GM18499 (cell line): ENCODE measurements around the gene NDUFS8.

ENCODE experiments used
- ATAC-seq: cut with Tn5 transposase; IDR thresholded peaks from one replicate; pipeline ENCODE4 v1.9.1; 2021; ENCODE audit warnings: moderate number of reproducible peaks; ENCODE audit not compliant: insufficient read depth, unreplicated experiment

Gene NDUFS8

GRCh38 chr11:68002938-68003845 lies 27.3 kb upstream of the NDUFS8 start:
- ATAC-seq = no peak

GRCh38 chr11:68003846-68004550 lies 26.5 kb upstream of the NDUFS8 start, which contains the start of gene UNC93B1:
Gene UNC93B1, minus strand, starts transcription at chr11:68004097. Its CDS starts 54 bp downstream, at chr11:68004043.
- ATAC-seq = no peak

GRCh38 chr11:68004551-68005335 lies 25.7 kb upstream of the NDUFS8 start:
- ATAC-seq = no peak

- ATAC-seq = no peak
Observed at GRCh38 chr11:68006606-68007166, 23.8 kb upstream of the NDUFS8 start.

- ATAC-seq = no peak
Observed at GRCh38 chr11:68007498-68008380, 22.7 kb upstream of the NDUFS8 start.

DNA sequence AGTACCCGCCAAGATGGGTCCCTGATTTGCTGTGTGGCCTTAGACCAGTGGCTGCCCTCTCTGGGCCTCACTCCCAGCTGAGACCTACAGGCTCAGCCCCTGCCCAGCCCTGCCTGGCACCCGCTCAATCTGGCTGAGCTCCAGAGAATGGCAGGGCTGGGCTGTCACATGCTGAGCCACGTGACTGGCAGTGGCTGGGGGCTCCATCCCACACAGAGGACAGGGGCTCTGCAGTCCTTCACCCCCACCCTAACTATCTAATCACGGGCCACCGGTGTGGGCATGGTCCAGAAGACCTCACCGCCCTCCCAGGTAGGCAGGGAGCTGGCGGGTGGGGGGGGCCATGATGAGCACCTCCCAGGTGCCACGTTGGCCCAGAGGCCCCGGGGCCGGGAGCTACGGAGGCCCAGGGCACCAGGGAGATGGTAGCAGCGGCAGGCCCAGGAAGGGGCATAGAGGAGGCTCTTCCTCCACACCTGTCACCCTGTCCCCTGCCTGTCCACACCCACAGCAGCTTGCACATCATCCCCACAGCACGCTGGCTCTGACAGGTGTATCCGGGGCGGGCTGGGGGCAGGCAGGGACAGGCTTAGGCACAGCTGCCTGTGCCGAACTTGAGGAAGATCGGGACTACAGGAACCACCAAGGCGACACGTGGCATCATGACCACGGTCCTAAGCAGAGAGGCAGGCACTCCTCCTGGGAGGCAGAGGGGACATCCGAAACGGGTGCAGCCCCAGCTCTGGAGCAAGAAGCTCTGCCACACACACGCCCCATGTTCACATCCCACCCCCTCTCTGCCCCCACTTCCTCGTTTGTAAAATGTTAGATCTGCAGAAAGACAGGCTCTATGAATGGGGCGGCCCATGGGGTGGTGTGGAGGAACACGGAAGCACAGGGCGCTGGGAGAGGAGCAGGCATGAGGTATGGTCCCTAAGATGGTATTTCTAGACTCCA lies 21.8 kb upstream of the NDUFS8 start:
- ATAC-seq = no peak

- no peak for ATAC-seq
Observed at GRCh38 chr11:68009391-68010089, 20.9 kb upstream of the NDUFS8 start.

DNA sequence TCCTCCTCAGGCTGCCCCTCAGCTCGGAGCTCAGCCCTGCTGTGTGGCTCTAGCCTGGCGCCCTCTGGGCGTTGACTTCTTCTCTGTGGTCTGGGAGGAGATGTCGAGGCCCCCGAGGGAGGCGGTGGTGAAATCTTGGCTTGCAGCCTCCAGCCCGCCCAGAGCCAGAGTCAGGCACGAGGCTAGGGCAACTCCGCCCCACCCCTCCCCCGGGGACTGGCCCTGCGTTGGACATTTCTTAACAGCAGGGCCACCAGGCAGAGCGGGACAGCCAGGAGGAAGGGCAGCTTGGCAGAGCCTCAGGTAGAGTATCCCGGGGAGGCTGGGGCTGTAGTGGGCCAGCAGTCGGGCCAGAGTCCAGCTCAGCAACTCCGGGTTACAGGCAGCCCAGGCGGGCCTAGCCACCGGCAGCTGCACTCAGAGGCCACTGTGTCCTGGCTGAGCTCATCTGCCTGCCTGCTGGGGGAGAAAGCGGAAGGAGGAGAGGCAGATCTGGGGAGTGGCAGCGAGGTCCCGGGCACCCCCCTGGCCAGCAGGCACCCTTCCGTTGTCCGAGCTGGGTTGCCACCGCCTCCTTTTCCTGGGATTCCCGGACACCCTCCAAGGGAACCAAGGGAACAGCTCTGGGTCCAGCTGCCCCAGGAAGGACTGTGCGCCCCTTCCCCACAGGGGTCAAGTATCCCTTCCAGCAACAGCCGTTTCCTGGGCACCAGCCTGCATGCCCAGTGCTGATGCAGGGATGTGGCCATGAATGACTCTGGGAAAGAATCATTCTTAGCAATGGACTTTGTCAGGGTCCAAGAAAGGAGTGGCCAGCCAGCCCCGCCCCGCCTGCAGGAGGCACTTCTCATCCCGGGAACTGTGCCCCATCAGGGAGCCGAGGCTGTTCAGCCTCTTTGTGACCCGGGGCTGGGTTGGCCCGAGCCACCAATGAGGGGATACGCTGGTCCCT lies 20.1 kb upstream of the NDUFS8 start, which contains the start of gene ALDH3B1:
ALDH3B1 (plus strand) TSS at position 238 of the 952 bp plus-strand sequence. CDS start 4,971 bp downstream, outside the sequence.
- ATAC-seq = no peak

DNA sequence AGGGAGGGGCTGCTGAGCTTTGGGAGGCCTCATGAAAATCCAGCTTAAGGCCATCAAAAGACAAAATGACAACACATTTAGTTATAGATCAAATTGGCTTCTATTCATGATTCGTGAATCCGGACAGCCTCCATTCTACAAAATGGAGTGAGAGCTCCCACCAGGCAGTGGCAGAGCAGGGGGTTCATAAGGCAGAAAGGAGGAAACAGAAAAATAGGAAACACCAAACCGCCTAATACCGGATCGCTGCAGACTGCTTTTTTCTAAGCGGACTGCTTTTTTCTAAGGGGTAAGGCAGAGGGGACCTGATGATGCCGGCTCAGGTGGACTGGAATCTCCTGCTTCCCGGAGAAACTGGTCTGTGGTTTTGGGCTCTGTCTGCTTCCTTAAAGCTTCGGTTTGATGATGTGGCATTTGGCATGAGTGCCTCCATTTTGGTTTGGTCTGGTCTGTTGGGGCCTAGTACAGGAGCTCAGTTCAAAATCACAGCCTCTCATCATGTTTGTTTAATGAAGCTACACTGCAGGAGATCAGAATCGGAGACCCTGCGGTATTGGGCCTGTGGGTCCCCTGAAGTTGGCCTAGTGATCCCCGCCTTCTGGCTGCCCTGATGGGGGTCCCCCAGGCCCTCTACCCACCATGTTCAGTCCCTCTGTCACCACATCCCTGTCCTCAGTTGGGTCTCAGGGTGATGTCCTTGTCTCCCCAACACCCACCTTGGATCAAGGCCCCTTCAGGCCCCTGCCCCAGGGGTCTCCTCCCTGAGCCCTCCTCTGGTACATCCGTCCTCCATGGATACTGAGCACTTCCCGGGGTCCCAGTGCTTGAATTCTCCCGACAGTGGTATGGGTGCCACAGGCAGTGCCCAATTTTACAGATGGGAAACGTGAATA lies 19.2 kb upstream of the NDUFS8 start:
- ATAC-seq = no peak

DNA sequence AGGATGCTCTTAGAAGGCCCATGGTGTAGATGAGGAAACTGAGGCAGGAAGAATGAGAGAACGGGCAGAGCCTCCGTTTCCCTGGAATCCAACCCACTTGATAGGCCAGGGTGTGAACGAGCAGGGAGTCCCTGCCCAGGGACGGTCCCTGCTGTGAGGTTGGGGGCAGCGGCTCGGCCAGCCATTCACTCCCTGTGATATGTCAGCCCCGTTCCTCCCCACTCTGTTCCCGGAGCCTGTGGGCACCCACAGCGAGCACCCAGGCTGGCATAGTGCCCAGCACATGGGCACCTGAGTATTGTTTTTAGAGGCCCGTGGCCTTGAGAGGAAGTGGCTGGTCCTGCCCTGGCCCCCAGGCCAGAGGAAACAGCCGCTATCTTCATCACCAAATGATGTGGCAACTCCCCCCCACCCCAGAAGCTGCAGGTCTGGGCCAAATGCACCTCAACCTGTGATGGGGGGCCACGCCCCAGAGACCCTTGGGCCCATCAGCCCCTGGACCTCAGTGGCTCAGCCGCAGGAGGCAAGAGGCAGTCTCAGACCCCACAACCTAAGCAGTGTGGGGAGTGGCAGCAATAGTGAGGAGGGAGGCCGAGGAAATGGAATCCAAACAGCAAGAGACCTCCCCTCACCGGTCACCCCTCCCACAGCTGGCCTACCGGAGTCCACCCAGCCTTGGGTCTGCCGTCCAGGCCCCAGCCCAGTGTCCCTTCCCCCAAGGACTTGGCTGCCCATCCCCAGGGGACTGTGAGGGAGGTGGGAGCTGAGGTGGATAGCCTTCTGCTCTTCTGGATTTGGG lies 18.2 kb upstream of the NDUFS8 start:
- no peak for ATAC-seq

GRCh38 chr11:68012843-68013610 lies 17.5 kb upstream of the NDUFS8 start:
- no peak for ATAC-seq

DNA sequence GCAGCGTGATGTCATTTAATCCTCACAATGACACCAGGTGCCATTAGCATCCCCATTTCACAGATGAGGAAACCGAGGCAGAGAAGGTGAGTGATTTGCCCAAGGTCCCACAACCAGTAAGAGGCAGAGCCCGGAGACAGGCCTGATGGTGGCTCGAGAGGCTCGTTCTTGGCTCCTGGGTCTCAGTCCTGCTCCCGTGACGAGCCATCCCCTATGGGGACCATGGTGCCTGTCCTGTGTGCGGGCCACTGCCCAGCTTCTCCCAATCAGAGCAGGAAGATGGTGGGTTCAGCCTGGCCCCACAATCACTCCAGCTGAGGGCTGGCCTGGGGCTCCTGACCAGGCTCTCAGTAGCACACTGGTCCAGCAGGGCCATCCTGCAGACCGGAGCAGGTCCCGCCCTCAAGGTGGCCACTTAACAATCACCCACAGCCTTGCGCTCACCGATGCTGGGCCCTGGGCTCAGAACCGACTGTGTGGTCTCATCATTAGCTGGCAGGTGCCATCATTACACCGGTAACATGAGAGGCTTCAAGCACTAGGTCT lies 16.8 kb upstream of the NDUFS8 start:
- no peak for ATAC-seq

DNA sequence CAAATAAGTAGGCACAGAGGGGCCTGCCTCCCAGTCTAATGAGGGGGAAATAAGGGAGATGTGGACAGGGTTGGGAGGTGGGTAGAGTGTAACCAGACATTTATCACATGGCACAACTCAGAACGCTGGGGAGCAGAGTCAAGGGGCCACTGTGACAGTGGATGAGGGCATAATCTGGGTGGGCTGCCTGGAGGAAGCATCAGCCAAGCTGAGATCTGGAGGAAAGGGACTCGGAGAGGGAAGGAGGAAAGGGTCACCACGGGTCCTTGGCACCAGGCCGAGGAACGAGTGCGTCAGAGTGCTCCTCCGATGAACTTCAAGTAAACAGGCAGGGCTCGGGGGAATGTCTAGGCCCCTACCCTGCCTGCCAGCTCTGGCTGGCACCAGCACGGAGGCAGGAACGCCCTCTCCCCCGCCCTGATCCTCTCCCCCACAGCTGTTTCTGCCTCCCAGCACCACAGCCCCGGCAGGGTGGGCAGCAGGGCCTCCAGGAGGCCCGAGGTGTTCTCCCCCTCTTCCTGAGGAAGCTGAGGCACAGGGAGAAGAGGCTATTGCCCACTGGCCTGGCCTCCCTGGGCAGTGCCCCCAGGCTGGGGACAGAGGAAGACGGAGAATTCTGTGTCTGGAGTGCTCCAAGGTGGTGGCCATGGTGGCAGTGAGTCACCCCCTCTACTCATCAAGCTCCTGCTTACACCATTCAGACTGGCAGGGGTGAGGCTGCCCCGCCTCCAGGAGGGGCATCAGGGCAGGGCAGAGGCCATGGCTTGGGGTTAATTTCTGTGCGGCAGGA lies 16.1 kb upstream of the NDUFS8 start:
- no peak for ATAC-seq
